GM12874 (cell line): ENCODE measurements around the gene SECISBP2L.

Experiments used
- TF ChIP-seq, protein P1 (sequence below): IDR thresholded peaks from 2 replicates; pipeline ENCODE4 v1.5.1; 2011; ENCODE audit warnings: low read depth, mild to moderate bottlenecking, control low read depth, low read length, moderate library complexity; ENCODE audit not compliant: insufficient read depth

Gene SECISBP2L

DNA sequence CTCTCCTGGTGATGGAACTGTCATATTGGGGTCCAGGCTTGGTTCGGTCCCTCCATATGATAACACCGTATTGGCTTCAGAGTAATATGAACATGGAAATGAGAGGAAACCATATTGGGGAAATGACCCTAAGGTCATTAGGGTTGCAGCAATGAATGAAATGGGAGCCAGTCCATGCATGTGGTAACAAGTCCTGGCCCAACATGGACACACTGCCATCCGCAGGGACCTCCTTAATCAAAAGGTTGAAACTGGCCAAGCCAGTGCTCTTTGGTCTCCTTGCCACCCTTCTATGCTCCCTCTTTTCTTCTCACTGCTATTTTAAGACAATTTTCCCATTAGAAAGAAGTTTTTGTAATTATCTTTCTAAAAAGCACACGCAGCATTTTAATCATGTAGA lies 90.9 kb downstream of the SECISBP2L start:
- TF ChIP-seq, protein P1, sequence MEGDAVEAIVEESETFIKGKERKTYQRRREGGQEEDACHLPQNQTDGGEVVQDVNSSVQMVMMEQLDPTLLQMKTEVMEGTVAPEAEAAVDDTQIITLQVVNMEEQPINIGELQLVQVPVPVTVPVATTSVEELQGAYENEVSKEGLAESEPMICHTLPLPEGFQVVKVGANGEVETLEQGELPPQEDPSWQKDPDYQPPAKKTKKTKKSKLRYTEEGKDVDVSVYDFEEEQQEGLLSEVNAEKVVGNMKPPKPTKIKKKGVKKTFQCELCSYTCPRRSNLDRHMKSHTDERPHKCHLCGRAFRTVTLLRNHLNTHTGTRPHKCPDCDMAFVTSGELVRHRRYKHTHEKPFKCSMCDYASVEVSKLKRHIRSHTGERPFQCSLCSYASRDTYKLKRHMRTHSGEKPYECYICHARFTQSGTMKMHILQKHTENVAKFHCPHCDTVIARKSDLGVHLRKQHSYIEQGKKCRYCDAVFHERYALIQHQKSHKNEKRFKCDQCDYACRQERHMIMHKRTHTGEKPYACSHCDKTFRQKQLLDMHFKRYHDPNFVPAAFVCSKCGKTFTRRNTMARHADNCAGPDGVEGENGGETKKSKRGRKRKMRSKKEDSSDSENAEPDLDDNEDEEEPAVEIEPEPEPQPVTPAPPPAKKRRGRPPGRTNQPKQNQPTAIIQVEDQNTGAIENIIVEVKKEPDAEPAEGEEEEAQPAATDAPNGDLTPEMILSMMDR: no peak

DNA sequence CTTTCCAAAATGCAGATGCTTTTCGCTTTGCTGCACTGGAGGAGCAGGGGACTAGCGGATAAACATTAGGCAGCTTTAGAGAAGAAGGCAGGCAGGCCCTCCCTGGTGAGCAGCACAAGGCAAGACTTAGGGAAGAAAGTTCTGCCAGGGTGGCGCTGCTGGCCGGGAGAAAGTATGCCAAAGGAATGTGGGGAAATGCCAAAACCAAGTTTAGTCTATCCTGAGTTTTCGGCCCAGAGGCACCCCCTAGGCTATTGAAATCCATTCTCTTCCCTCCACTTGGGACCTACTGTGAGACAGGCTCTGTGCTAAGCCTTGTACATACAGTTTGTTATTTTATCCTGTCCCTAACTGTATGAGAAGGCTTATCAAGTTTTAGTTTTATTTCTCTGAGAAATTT lies 91.7 kb downstream of the SECISBP2L start:
- TF ChIP-seq, protein P1: no peak

DNA sequence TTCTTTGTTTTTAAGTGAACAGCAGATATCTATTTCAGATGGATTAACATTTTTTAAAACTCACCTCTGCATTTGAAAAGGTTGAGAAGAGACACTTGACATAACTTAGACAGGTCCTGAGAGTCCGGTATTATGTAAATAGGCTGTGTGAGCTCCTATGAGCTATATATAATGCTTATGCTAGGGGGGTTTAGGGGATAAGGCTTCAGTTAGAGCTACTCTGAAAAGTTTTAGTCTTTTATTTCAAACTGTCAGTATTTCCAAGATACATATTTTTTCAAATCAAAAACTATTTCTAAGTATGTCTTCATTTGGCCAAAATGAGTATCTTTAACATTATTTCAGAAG lies 99.4 kb downstream of the SECISBP2L start:
- TF ChIP-seq, protein P1: no peak

DNA sequence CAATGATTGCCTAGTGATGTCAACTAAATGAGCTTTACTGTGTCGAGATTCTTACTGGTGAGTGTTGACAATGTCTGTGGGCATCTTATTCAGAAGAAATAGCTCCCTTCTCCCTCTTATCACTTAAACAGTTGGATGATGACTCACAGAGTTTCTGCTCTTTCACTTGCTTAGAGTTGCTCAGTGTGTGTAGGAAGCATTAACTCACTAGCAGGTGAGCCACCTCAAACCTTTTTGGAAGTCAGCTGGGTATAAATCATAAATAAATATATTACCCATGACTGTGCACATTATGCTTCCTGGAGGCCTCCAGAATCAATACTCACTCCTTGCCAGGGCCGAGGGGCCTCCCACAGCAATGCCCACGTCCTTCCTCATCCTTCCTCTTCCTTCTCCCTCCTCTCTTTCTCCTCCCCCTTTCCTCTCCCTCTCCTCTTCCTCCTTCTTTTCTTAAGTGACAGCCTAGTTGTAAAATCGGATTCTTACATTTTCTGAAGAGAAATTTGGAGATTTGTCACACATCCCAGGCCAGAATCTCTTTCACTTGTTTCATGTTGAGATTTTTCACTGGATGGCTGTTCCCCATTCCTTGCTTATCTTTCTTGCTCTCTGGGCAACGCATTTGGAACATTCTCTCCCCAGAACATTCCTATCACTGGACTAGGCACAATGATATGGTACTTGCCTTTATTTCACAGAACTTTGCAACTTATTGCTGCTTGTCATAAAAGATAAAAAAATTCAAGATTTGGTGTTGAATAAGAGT lies 100.0 kb downstream of the SECISBP2L start:
- TF ChIP-seq, protein P1: no peak

DNA sequence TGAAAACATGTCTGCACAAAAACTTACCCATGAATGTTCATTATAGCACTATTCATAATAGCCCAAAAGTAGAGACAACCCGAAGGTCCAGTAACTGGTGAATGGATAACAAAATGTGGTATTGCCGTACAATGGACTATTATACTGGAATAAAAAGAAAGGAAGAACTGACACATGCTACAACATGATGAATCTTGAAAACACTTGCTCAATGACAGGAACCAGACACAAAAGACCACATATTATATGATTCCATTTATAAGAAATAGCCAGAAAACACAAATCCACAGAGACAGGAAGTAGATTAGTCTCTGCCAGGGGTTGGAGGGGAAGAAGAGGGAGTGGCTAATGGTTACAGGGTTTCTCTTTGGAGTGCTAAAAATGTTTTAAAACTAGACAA lies 100.9 kb downstream of the SECISBP2L start:
- TF ChIP-seq, protein P1: no peak

DNA sequence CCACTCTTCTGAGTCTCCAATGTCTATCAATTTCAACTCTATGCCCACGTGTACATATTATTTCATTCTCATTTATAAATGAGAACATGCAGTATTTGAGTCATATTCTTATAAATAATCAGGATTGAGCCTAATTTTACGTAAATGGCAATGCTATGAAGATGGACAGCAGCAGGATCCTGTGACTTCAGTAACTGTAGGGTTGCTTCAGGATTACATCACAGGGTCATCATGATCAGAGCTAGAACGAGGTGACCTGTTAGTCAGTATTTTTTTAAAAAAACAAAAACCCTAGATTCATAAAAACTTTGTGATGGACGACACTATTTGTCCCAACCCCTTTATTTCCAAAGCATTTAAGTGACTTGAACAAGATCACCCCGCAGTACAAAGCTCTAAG lies 104.3 kb downstream of the SECISBP2L start:
- TF ChIP-seq, protein P1: no peak

DNA sequence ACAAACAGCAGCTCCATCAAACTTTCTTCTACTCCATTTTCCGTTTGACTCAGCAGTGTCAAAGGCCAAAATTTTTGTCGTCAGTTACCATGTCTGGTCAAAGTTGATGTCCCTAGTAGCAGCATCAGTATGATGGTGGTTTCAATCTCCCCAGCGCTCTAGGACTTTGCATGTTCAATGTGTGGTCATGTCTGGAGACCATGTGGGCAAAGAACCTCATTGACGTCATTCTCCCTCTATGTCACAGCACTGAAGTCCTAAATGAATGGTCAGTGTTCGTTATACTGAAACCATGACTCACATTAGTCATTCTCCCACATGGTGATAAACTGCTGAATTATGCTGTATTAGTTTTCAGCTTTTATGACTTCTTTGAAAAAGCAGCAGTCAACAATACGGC lies 105.7 kb downstream of the SECISBP2L start:
- TF ChIP-seq, protein P1: no peak
